Ammon's horn (tissue), 1 donor: ENCODE data around the gene ATP1A4.

Source experiments
- DNase-seq: peaks from one replicate; pipeline ENCODE4 v3.0.0-alpha.2; 2016; ENCODE audit warnings: low spot score

Gene ATP1A4

DNA sequence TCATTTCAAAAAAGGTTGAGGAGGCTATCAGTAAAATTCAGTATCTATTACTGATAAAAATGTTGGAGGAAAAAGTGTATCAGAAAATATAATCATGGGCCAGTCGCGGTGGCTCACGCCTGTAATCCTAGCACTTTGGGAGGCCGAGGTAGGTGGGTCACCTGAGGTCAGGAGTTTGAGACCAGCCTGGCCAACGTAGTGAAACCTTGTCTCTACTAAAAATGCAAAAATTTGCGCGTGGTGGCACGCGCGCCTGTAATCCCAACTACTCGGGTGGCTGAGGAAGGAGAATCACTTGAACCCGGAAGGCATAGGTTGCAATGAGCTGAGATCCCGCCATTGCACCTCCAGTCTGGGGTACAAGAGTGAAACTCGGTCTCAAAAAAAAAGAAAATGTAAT is 5.3 kb upstream of the ATP1A4 start:
- no peak for DNase-seq

DNA sequence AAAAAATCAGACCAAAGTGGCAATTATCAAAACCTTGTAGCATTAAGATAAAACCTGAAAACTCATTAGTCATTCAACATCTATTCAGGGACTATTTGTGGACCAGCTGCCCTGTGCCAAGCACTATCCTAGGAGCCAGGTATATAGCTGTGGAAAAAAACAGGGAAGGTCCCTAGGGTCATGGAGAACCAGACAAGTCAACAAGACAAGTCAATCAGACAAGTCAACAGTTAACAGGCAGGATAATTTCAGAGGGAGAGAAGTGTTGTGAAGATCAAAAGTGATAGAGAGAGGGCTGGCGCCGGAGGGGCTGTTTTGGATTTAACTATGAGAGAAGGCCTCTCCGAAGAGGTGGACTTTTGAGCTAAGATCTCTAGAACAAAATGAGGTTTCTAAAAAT is 3.3 kb upstream of the ATP1A4 start:
- DNase-seq = no peak

DNA sequence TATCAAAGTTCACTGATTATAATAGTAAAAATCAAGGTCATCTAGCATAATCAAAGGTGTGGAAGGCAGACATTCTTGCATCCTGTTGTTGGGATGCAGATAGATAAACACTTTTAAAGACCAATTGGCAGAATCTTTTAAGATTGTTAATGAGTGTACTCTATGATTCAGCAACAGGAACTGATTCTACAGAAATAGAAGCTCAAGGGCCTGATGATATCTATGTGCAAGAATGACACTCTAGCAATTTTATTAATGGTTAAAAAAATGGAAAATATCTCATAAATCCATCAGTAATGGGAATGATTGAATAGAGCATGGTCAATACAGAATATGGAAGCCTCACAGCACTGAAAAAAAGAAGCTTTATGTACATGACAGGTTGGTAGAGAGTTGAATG is 2.2 kb upstream of the ATP1A4 start:
- DNase-seq = no peak

DNA sequence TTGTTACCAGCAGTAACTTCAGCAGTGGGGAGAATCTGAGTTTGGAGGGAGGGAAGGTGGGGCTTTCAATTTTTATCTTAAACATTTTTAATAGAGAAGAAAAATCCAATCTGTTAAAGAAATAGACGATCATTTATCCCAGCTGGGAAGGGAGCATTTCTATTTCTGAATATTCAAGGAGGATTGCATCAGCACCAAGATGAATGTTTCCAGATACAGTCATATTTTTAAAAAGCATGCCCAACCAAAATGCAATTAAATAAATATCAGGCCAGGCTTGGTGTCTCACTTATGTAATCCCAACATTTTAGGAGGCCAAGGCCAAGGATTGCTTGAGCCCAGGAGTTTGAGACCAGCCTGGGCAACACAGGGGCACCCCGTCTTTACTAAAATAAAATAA is 1.7 kb upstream of the ATP1A4 start:
- no peak for DNase-seq

DNA sequence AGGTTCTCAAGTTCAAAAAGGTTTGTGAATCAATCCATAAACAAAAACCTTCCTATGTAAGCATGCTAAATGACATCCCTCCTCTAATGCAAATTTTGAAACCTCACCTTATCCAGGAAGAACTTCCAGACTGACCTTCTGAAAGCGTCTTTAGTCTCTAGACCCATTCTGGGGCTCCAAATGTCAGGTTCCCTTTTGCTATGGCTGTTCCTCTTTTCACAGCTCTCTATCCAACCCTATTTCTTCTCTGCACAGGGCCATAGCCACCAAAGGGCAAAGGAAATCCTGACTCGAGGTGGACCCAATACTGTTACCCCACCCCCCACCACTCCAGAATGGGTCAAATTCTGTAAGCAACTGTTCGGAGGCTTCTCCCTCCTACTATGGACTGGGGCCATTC is 3.4 kb downstream of the ATP1A4 start:
- no peak for DNase-seq

DNA sequence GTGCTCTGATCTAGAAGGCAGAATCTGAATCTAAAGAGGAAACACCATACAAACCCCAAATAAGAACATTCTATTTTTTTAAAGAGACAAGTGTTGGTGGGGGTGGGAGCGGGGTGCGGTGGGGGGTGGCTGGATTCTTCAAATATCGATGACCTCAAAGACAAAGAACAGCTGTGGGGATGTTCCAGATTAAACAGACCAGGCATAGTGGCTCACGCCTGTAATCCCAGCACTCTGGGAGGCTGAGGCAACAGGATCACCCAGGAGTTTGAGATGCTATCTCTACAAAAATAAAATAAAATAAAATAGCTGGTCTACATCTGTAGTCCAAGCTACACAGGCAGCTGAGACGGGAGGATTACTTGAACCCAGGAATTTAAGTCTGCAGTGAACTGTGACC is 5.0 kb downstream of the ATP1A4 start:
- DNase-seq = no peak

DNA sequence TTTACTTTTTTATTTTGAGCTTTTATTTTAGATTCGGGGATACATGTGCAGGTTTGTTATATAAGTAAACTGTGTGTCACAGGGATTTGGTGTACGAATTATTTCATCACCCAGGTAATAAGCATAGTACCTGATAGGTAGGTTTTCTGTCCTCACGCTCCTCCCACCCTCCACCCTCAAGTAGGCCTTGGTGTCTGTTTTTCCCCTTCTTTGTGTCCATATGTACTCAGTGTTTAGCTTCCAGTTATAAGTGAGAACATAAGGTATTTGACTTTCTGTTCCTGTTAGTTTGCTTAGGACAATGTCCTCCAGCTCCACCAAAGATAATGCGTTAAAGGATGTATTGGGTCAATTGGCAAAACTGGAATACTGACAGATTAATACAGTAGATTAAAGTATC is 5.8 kb downstream of the ATP1A4 start:
- no peak for DNase-seq

DNA sequence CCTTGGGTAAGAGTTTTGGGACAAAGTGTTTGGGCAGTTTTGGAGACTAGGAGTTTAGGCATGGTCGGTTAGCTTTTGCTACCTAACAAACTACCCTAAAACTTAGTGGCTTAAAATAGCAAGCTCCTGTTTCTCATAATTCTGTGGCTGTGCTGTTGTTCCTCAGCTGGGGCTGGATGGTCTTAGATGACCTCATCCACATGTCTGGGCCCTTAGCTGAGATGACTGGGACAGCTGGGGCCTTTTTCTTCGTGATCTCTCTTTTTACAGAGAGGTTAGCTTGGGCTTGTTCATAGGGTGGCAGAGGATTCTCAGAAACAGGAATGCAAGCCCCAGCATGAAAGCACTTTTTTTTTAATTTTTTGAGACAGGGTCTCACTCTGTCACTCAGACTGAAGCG is 6.6 kb downstream of the ATP1A4 start:
- no peak for DNase-seq

DNA sequence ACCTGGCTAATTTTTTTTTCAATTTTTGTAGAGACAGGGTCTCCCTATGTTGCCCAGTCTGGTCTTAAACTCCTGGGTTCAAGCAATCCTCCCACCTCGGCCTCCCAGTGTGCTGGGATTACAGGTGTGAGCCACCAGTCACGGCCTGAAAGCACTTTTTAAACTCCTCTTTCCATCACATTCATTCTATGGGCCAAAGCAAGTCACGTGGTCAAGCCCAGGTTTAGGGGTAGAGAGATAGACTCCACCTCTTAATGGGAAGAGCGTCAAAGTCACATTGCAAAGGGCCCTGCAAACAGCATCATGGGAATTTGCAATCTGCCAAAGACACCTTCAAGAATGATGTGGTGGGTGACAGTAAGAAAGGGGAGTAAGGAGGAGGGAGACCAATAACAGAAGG is 7.1 kb downstream of the ATP1A4 start:
- DNase-seq = no peak

DNA sequence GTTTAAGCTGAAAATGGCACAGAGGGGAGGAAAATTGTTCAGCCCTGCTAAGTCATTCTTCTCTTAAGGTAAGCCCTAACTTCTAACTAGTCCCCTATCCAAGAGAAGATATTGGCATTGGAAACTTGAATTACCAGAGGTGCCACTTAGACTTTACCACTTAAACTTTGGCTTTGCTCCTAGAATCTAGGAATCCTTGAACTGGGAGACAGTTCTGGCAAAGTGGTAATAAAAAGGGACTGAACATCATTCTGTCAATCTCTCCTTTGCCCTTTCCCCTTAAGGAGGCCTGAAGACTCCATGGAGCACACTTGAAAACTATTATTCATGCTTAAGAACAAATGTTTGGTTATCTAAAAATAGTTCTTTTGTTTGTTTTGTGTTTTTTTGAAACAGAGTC is 8.4 kb downstream of the ATP1A4 start:
- DNase-seq = no peak

DNA sequence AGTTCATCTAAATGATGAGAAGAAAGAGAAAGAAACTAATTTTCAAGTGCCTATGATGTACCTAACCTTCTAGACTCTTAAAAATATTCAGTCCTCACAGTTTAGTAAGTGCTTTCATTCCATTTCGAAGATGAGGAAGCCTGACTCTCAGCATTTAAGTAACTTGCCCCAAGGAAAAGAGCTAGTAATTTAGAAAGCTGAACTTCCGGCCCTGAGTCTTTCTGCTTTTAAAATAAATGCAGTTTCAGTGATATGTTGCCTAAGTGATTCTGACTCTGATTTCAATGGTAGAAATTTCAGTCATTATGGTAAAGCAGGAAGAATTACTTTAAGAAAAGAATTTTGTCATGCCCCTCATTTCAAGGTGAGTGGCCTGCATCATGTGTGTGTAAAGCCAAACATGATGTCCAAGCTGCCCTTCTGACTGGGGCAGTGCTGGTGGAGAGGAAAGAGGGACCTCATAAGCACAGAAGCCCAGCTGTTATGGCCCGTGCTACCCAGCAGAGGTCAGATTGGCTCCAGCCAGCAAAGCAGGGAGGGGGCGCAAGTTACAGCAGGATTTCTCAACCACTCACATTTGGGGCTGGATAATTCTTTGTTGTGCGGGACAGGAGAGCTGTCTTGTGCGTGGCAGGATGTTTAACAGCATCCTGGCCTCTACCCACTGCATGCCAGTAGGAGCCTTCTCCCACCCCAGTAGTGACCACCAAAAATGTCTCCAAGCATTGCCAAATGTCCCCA is 10.7 kb downstream of the ATP1A4 start:
- peak; percentile 64 for DNase-seq

DNA sequence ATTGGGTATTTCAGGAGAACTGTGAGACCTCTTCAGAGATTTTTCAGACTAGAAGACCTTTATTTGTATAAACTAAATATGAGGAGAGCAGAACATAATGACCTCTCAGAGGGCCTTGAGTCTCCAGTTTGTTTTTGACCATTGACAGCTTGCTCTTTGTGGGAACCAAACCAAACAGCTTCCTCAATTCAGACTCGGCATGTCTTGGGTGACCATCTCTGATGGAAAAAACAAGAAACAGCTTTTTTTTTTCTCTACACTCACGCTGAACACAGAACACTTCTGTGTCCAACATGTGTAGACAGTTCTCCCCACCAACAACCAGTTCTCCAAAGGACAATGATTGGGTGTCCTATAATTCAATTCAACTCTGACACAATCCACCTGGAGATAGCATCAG is 11.5 kb downstream of the ATP1A4 start:
- no peak for DNase-seq

DNA sequence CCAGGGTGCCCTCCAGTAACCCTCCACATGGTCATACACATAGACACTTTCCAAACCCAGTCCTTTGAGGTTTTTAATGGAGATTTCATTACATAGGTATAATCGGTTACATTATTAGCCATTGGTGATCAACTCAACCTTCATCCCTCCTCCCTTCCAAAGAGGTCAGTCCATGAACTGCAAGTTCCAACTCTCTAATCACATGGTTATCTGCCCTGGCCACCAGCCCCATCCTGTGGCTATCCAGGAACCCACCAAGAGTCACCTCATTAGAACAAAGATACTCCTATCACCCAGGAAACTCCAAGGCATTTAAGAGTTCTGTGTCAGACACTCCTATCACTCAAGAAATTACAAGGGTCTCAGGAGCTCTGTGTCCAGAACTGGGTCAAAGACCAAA is 12.2 kb downstream of the ATP1A4 start:
- DNase-seq = no peak

DNA sequence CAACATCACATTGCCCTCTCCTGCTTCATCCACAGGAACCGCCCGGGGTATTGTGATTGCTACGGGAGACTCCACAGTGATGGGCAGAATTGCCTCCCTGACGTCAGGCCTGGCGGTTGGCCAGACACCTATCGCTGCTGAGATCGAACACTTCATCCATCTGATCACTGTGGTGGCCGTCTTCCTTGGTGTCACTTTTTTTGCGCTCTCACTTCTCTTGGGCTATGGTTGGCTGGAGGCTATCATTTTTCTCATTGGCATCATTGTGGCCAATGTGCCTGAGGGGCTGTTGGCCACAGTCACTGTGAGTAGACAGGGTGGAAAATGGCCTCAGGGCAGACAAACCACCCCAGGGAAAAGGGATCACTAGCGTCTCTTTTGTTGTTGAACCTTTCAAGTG is 12.7 kb downstream of the ATP1A4 start:
- no peak for DNase-seq

DNA sequence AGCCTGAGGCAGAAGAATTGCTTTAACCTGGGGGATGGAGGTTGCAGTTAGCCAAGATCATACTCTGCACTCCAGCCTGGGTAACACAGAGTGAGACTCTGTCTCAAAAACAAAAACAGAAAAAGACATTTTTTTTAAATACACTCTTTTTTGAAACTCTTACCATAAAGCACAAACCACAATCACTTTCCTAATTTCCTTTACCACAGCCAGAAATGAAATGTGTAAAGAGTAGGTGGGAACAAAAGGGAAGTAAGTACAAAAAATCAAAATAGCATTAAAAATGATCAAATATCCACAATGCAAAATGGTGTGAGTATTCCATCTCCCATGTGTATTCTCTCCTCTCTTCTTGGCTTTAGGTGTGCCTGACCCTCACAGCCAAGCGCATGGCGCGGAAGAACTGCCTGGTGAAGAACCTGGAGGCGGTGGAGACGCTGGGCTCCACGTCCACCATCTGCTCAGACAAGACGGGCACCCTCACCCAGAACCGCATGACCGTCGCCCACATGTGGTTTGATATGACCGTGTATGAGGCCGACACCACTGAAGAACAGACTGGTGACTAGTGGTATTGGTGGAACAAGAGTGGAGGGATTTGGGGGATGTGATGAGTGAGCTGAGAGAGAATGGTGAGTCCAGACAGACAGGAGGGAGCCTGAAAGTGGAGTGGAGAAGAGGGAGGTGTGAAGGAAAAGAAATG is 14.9 kb downstream of the ATP1A4 start:
- DNase-seq = no peak

DNA sequence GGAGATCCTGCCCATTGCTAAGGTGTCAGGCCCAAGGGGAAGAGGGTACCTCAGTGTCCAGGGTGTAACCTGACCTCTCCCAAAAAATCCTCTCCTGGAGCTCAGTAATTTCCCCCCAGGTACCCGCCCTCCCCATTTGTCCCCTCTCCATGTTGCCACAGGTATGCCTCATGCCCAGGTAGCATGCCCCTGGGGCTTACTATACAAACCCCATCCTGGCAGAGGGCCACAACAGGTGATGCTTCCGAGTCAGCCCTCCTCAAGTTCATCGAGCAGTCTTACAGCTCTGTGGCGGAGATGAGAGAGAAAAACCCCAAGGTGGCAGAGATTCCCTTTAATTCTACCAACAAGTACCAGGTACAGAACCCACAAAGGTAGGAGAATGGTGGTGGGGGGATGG is 15.7 kb downstream of the ATP1A4 start:
- DNase-seq = no peak

DNA sequence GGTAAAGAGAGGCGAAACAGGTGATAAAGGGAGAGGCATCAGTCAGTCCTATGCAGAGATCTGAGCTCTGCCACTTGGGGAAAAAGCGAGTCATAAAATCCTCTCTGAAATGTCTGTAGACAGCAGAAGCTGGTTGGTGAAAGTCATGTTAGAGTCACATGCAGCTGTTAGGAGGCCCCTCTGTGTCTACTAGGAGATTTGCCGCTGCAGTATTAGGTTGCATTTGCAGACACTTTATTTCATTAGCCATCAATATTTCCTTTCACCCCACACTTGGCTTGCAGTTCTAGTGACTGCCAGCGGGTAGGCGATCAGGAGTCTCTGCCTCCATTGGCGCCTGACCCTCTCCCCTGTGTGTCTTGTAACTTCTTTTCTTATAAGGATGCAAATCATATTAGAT is 16.2 kb downstream of the ATP1A4 start:
- no peak for DNase-seq

DNA sequence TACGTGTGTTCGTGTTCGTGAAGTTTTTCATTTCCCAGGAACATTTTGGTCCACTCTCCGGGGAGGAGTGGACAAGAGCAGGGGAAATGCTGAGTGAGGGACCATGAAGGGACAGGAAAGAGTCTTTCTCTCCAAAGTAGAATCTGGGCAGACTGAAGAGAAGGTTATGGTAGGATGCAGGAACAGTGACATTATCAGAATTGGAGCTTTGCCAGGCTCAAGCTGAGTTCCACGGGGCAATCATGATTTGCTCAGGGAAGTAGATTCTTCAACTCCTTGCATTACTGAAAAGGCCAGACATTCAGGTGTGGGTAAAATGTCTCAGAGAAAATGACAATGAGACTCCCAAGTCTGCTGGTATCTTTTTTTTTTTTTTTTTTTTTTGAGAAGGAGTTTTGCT is 16.6 kb downstream of the ATP1A4 start:
- no peak for DNase-seq

DNA sequence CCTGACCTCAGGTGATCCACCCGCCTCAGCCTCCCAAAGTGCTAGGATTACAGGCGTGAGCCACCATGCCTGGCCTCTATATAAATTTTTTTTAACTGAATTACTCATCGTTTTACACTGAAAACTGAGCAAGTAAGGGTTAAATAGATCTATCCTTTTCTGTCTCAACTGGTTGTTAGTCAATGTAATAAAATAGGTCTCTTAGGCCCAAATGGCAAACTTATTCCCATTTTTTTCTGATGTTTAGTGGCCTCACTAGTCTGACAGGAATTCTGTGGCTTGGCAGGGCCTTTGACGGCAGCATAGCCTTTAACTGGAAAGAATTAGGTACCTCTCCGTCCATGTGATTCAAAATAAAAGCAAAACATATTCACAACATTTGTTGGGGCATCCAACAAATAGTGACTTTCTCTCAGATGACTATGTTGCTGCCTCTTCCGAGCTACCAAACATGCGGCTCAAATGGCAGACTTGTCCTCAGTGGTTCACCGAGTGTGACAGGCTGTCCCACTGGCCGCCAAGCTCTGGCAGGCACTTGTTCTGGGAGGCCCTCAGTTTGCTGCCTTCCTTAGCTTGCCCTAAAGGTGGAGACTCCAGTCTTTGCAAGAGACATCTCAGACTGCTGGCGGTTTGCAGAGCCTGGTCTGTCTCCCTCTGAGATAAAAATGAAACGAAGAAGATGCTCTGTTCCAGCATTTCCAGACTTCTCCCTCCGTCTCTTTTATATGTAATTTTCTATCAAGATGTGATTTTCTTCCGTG is 17.4 kb downstream of the ATP1A4 start:
- no peak for DNase-seq

DNA sequence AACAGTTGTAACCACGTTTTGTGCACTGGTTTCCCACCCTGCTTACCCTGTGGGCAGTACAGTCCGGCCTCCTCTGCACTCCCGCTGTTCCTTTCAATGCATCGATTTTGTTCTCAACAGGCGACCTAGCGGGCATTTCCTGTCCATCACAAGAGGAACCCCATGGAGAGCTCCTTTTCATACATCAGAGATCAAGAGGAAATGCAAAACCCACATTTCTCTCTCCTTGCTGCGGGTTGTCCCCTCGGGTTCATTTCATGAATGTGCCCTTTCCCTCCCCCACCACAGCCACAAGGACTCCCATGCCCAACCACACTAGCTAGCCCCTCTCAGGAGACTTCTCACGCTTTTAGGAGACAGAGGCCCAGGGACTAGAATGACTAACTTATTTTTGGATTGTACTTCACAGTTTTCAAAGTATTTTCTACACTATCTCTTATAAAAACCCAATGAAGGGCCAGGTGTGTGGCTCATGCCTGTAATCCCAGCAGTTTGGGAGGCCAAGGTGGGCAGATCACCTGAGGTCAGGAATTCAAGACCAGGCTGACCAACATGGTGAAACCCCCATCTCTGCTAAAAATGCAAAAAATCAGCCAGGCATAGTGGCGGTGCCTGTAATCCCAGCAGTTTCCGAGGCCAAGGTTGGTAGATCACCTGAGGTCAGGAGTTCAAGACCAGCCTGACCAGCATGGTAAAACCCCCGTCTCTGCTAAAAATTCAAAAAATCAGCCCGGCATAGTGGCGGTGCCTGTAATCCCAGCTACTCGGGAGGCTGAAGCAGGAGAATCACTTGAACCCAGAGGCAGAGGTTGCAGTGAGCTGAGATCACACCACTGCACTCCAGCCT is 18.4 kb downstream of the ATP1A4 start:
- no peak for DNase-seq

DNA sequence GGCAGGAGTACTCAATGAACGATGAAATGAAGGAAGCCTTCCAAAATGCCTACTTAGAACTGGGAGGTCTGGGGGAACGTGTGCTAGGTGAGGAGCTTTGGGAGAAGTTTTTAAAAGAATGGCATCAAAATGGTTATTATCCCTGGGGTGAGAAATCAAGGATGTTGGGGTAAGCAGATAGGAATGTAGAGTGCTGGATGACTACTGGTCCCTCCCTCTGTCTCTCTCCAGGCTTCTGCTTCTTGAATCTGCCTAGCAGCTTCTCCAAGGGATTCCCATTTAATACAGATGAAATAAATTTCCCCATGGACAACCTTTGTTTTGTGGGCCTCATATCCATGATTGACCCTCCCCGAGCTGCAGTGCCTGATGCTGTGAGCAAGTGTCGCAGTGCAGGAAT is 20.0 kb downstream of the ATP1A4 start:
- DNase-seq = no peak

DNA sequence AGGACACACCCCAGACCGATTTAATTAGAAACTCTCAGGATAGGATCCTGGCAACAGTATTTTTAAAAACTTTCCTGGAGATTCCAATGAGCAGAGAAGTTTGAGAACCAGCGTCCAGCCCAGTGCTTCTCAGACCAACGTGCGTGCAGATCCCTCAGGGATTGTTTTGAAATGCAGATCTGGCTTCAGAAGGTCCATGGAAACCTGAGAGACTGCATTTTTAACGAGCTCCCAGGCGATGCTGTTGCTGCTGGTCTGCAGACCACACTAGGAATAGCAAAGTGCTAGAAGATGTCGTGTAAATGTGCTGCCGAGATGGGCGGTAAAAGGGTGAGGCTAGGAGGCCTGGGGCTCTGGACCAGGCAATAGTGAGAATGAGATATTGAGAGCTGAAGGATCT is 20.6 kb downstream of the ATP1A4 start:
- DNase-seq = no peak
